Common myeloid progenitor, CD34-positive (primary cell): Measurements from ENCODE around the gene TERF2IP.

Source experiments
- CTCF ChIA-PET: fragments of 350-600 bp; sonication (Branson Sonifier 250); formaldehyde crosslinking; loops from one replicate; lab custom pipeline; 2021; ENCODE audit warnings: antibody characterized with exemption; lab: Charles Lee
- POLR2A ChIA-PET: fragments of 350-600 bp; sonication (Branson Sonifier 250); formaldehyde crosslinking; loops from one replicate; lab custom pipeline; 2021; ENCODE audit warnings: antibody characterized with exemption; lab: Charles Lee
- DNase-seq, 3 donors: peaks; one replicate each; pipeline versions ENCODE4 v3.0.0 to v3.0.0-alpha.2; 2013
- H3K27ac ChIP-seq, 2 experiments: 1 replicate in 1 of 2; 2 replicates in 1 of 2; pipeline ENCODE4 v1.7.0; 2013; ENCODE audit warnings: inconsistent platforms in 2 of 2, low read length in 2 of 2, mild to moderate bottlenecking in 2 of 2, low read depth in 1 of 2, moderate library complexity in 1 of 2; ENCODE audit not compliant: severe bottlenecking in 2 of 2, insufficient read depth in 1 of 2, poor library complexity in 1 of 2
- H3K27me3 ChIP-seq, 5 experiments: replicated peaks in 2 of 5; 1 replicate in 3 of 5; 2 replicates in 2 of 5; pipeline versions ENCODE4 v1.6.1 to v1.7.0; 2013; ENCODE audit warnings: low read length in 4 of 5, mild to moderate bottlenecking in 2 of 5, moderate library complexity in 2 of 5, inconsistent platforms in 1 of 5; ENCODE audit not compliant: insufficient read depth in 5 of 5, control insufficient read depth in 4 of 5
- H3K36me3 ChIP-seq, 4 experiments: 1 replicate in 2 of 4; 2 replicates in 2 of 4; pipeline versions ENCODE4 v1.6.1 to v1.7.0; 2013; ENCODE audit warnings: low read length in 3 of 4, control low read depth in 1 of 4, mild to moderate bottlenecking in 1 of 4; ENCODE audit not compliant: control insufficient read depth in 4 of 4, insufficient read depth in 4 of 4
- H3K4me1 ChIP-seq, 4 experiments: 1 replicate in 3 of 4; 2 replicates in 1 of 4; pipeline versions ENCODE4 v1.6.1 to v1.7.1; 2013; ENCODE audit warnings: low read length in 3 of 4, mild to moderate bottlenecking in 3 of 4, control low read depth in 1 of 4, inconsistent platforms in 1 of 4, moderate library complexity in 1 of 4; ENCODE audit not compliant: control insufficient read depth in 4 of 4, insufficient read depth in 4 of 4; ENCODE audit errors: control extremely low read depth in 1 of 4
- H3K4me3 ChIP-seq, 7 experiments: 1 replicate in 4 of 7; 2 replicates in 3 of 7; pipeline versions ENCODE4 v1.5.1 to v1.7.0; 2013; ENCODE audit warnings: mild to moderate bottlenecking in 7 of 7, low read length in 6 of 7, moderate library complexity in 6 of 7, inconsistent platforms in 2 of 7, low read depth in 2 of 7, control low read depth in 1 of 7; ENCODE audit not compliant: insufficient read depth in 4 of 7, control insufficient read depth in 1 of 7; ENCODE audit errors: extremely low read depth in 1 of 7
- H3K9me3 ChIP-seq, 5 experiments: 1 replicate in 4 of 5; 2 replicates in 1 of 5; pipeline versions ENCODE4 v1.6.1 to v1.7.1; 2013; ENCODE audit warnings: low read length in 4 of 5, mild to moderate bottlenecking in 2 of 5, inconsistent platforms in 1 of 5, low read depth in 1 of 5, moderate library complexity in 1 of 5; ENCODE audit not compliant: control insufficient read depth in 4 of 5, insufficient read depth in 2 of 5; ENCODE audit errors: control extremely low read depth in 1 of 5
- WGBS: methylation state at CpG from one replicate; pipeline ENCODE4 v1.1.5; 2013; ENCODE audit not compliant: insufficient coverage; 5-methylcytosine and 5-hydroxymethylcytosine counted together

Gene TERF2IP

GRCh38 chr16:75658175-75658574 is 10.6 kb downstream of the TERF2IP start:
- Histone ChIP-seq H3K9me3 (no peaks in the 10 kb centered on the region), H3K27ac (no peak overlapping the region), H3K36me3 (peaks cover 27 to 49% (median 39%) of the 10 kb centered on the region in 4 experiments), H3K4me1 (peaks cover 0 to 3% (median under 1%) of the 10 kb centered on the region in 4 experiments), H3K4me3 (no peak overlapping the region), H3K27me3 (no peaks in the 10 kb centered on the region)
- WGBS, result 80% methylated on average over 1 of the region's 2 CpGs
- no peak for DNase-seq
- CTCF ChIA-PET, result no interaction called here
- POLR2A ChIA-PET, result no interaction called here

GRCh38 chr16:75660321-75660720 is 12.7 kb downstream of the TERF2IP start:
- CTCF ChIA-PET, result interaction anchor here (1.7 kb wide), 1 partner anchor 39 kb away, joined by 6 read pairs; no protein-coding TSS in a partner anchor

DNA sequence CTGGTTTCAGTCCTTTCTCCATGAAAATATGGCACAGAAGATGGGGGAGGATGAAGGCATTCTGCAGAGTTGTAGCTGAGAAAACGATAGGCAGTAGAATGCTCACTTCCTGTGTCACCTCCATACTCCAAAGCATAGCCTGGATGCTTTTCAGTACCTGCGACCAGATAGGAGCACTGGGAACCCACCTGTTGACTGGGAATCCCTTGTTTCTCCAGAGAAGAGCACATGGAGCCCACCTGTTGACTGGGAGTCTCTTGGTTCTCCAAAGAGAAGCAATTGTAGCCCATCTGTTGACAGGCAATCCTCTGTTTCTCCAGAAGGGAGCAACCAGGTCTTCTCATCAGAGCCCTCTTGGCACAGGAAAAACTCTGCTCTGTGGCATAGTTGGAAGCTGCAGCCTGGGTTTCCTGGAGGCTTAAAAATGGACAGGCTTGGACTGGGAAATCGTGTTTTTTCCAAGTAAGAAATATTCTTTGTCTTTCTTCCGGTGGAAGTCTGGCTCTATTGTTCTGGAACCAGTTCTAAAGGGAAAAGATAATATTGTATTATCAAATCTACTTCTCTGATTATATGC is 13.2 kb downstream of the TERF2IP start:
- CTCF ChIA-PET, result interaction anchor here (1.7 kb wide), 1 partner anchor 39 kb away, joined by 6 read pairs; no protein-coding TSS in a partner anchor
- Histone ChIP-seq H3K4me3 (no peak overlapping the region), H3K27me3 (no peaks in the 10 kb centered on the region), H3K36me3 (peaks cover 19 to 35% (median 32%) of the 10 kb centered on the region in 4 experiments), H3K27ac (no peak overlapping the region), H3K9me3 (peaks cover 0 to 3% (median 0%) of the 10 kb centered on the region in 5 experiments), H3K4me1 (no peaks in the 10 kb centered on the region)
- no peak for DNase-seq
- POLR2A ChIA-PET, result no interaction called here
- WGBS, result 100% methylated on average over 1 of the region's 4 CpGs

More at GRCh38 chr16:75660321-75660720, 12.7 kb downstream of the TERF2IP start:
- Histone ChIP-seq H3K36me3 (peaks cover 23 to 40% (median 35%) of the 10 kb centered on the region in 4 experiments), H3K4me1 (no peaks in the 10 kb centered on the region), H3K27ac (no peak overlapping the region), H3K4me3 (no peak overlapping the region), H3K9me3 (peaks cover 0 to under 1% (median 0%) of the 10 kb centered on the region in 5 experiments), H3K27me3 (no peaks in the 10 kb centered on the region)
- DNase-seq, result no peak
- POLR2A ChIA-PET, result no interaction called here
- 98% methylated on average over 6 of the region's 6 CpGs for WGBS

DNA sequence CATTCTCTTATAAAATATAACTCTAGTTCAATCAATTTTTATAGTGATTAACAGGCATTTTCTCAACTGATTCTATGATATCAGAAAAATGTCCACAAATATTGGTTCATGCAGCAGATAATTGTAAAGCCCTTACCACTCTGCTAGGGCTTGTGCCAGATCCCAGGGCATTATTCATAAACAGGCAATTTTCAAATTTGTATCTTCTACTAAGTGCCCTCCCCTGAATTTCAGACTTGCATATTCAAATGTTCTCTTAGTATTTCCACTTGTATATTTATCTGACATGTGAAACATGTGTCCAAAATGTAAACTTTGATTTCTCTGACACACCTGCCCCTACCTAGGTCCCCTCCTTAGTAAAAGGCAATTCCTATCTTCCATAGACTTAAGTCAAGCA is 19.9 kb downstream of the TERF2IP start:
- H3K4me3 ChIP-seq, result no peak overlapping the region
- no peaks in the 10 kb centered on the region for H3K27me3 ChIP-seq
- H3K4me1 ChIP-seq, result no peaks in the 10 kb centered on the region
- CTCF ChIA-PET, result no interaction called here
- H3K36me3 ChIP-seq, result peaks cover 0 to 4% (median 0%) of the 10 kb centered on the region in 4 experiments
- POLR2A ChIA-PET, result no interaction called here
- peaks cover 0 to 3% (median 0%) of the 10 kb centered on the region in 5 experiments for H3K9me3 ChIP-seq
- DNase-seq, result no peak
- no peak overlapping the region for H3K27ac ChIP-seq

DNA sequence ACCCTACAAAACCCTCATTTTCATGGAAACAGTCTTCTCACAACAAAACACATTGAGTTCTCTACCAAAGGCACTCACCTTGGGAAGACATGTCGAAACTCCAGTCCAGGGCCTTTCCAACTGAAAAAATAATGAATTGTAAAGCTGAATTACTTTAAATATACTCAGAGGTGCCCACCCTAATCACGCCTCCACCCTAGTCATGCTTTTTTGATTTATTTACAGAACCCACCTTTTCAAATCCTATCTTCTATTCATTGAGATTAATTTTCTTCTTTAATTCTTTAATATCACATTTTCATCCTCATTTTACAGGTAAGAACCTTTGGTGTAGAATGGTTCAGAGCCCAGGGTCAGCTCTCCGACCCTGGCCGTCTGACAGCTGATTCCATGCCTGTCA is 29.3 kb downstream of the TERF2IP start, which contains the start of gene CPHXL2:
CPHXL2 (minus strand) TSS at position 101 of the 400 bp plus-strand sequence; CDS start at position 91, 10 bp downstream.
- no peak for DNase-seq
- Histone ChIP-seq H3K4me1 (no peaks in the 10 kb centered on the region), H3K27ac (no peak within 1 kb of the TSS), H3K36me3 (no peaks in the 10 kb centered on the region), H3K4me3 (no peak within 1 kb of the TSS), H3K27me3 (no peaks in the 10 kb centered on the region), H3K9me3 (no peaks in the 10 kb centered on the region)
- ChIA-PET POLR2A (no interaction called here), CTCF (no interaction called here)
- no CpG with 5 or more reads among the region's 4 CpGs for WGBS

- ChIA-PET POLR2A (no interaction called here), CTCF (no interaction called here)
- WGBS, result 100% methylated on average over 2 of the region's 5 CpGs
- H3K9me3 ChIP-seq, result peaks cover 0 to 4% (median 0%) of the 10 kb centered on the region in 5 experiments
- no peak overlapping the region for H3K27ac ChIP-seq
- H3K27me3 ChIP-seq, result no peaks in the 10 kb centered on the region
- H3K4me1 ChIP-seq, result no peaks in the 10 kb centered on the region
- H3K4me3 ChIP-seq, result no peak overlapping the region
- DNase-seq, result no peak
- no peaks in the 10 kb centered on the region for H3K36me3 ChIP-seq
Measured at GRCh38 chr16:75679366-75679765, 31.8 kb downstream of the TERF2IP start.

DNA sequence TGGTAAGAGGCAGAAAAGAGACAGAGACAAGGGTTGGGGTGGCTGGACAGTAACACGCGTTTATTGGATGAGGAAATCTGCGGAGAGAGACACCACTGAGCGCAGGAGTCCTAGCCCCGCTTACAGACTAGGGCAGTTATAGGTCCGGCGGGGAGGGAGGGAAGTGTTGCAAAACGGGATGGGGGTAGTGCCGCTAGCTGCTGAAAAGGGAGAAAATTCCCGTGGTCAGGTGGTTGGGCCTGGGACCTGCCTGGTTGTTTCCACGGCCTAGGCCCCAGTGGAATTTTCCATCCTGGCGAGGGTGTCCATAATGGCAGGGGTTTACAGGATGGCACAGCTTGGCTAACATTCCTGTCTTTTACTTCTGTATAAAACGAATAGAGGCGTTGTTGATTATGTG is 34.7 kb downstream of the TERF2IP start:
- peaks cover 0 to 4% (median 0%) of the 10 kb centered on the region in 5 experiments for H3K9me3 ChIP-seq
- ChIA-PET CTCF (no interaction called here), POLR2A (no interaction called here)
- H3K4me1 ChIP-seq, result no peaks in the 10 kb centered on the region
- no peak for DNase-seq
- H3K27ac ChIP-seq, result no peak overlapping the region
- no peaks in the 10 kb centered on the region for H3K27me3 ChIP-seq
- 98% methylated on average over 14 of the region's 14 CpGs for WGBS
- H3K36me3 ChIP-seq, result no peaks in the 10 kb centered on the region
- H3K4me3 ChIP-seq, result no peak overlapping the region
